ENCODE data around the gene ISCU.

Gene ISCU

DNA sequence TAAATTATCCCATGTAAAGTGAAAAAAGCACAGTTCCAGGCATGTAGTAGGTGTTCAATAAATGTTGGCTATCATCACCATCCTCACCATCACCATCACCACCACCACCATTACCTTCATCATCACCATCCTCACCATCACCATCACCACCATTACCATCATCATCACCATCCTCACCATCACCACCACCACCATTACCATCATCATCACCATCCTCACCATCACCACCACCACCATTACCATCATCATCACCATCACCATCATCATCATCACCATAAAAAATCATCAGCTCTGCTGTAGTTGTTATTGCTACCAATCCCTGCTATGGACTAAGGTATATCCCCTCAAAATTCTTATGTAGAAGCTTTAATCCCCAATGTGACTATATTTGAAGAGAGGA is 15.1 kb downstream of the ISCU start:
- H3K9ac ChIP-seq (ENCODE audit: low read length): no peak overlapping the region
- no peaks in the 10 kb centered on the region for H3K36me3 ChIP-seq (replicated peaks; ENCODE audit: low read depth, low read length)
- H3K27me3 ChIP-seq (ENCODE audit: low read depth, low read length): no peaks in the 10 kb centered on the region
- TF ChIP-seq, protein P1, sequence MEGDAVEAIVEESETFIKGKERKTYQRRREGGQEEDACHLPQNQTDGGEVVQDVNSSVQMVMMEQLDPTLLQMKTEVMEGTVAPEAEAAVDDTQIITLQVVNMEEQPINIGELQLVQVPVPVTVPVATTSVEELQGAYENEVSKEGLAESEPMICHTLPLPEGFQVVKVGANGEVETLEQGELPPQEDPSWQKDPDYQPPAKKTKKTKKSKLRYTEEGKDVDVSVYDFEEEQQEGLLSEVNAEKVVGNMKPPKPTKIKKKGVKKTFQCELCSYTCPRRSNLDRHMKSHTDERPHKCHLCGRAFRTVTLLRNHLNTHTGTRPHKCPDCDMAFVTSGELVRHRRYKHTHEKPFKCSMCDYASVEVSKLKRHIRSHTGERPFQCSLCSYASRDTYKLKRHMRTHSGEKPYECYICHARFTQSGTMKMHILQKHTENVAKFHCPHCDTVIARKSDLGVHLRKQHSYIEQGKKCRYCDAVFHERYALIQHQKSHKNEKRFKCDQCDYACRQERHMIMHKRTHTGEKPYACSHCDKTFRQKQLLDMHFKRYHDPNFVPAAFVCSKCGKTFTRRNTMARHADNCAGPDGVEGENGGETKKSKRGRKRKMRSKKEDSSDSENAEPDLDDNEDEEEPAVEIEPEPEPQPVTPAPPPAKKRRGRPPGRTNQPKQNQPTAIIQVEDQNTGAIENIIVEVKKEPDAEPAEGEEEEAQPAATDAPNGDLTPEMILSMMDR (IDR thresholded peaks at IDR 0.05; ENCODE audit: low read depth, low read length): no peak
- TF ChIP-seq EZH2phosphoT487 (IDR thresholded peaks at IDR 0.05; ENCODE audit: low read depth): no peak
- peaks cover 32% of the 10 kb centered on the region for H3K4me1 ChIP-seq (ENCODE audit: low read length)
- no peaks in the 10 kb centered on the region for H4K20me1 ChIP-seq (ENCODE audit: insufficient read depth, low read length)
- H3K4me2 ChIP-seq (ENCODE audit: low read length): no peak overlapping the region
- H3K9me3 ChIP-seq (ENCODE audit: insufficient read depth, low read length): no peaks in the 10 kb centered on the region
- H3K27ac ChIP-seq (ENCODE audit: low read length): no peak overlapping the region
- no peaks in the 10 kb centered on the region for H3K79me2 ChIP-seq (ENCODE audit: low read length)
- H3K4me3 ChIP-seq (ENCODE audit: low read length): no peak overlapping the region
- no peak overlapping the region for H2AFZ ChIP-seq (ENCODE audit: low read depth, low read length)

DNA sequence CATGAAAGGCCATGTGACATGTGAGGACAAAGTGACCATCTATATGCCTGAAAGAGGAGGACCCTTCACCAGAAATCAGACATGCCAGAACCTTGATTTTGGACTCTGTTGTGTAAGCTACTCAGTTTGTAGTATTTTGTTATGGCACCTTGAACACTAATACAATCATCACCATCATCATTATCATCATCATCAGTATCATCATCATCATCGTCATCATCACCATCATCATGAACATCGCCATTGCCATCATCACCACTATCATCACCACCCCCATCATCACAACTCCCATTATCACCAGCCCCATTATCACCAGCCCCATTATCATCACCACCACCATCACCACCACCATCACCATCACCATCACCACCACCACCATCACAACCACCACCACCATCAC is 15.9 kb downstream of the ISCU start:
- Histone ChIP-seq H3K9ac (ENCODE audit: low read length) (no peak overlapping the region), H3K4me1 (ENCODE audit: low read length) (peaks cover 23% of the 10 kb centered on the region), H3K36me3 (replicated peaks; ENCODE audit: low read depth, low read length) (no peaks in the 10 kb centered on the region), H3K79me2 (ENCODE audit: low read length) (no peaks in the 10 kb centered on the region), H3K27me3 (ENCODE audit: low read depth, low read length) (no peaks in the 10 kb centered on the region), H3K27ac (ENCODE audit: low read length) (no peak overlapping the region), H3K9me3 (ENCODE audit: insufficient read depth, low read length) (no peaks in the 10 kb centered on the region), H2AFZ (ENCODE audit: low read depth, low read length) (no peak overlapping the region), H4K20me1 (ENCODE audit: insufficient read depth, low read length) (no peaks in the 10 kb centered on the region), H3K4me2 (ENCODE audit: low read length) (no peak overlapping the region), H3K4me3 (ENCODE audit: low read length) (no peak overlapping the region)
- TF ChIP-seq EZH2phosphoT487 (IDR thresholded peaks at IDR 0.05; ENCODE audit: low read depth): no peak
- TF ChIP-seq, protein P1 (IDR thresholded peaks at IDR 0.05; ENCODE audit: low read depth, low read length): no peak

DNA sequence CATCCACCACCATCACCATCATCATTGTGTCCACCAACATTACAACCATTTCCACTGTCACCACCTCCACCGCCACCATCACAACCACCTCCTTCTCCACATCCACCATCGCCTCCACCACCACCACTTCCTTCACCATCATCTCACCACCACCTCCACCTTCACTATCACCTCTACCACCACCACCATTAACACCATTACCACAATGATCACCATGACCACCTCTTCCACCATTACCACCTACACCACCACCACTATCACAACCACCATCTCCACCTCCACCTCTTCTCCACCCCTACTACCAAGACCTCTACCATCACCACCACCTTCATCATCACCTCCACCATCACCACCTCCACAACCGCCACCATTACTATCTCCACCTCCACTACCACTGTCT is 16.4 kb downstream of the ISCU start:
- Histone ChIP-seq H3K4me2 (ENCODE audit: low read length) (no peak overlapping the region), H3K9me3 (ENCODE audit: insufficient read depth, low read length) (no peaks in the 10 kb centered on the region), H3K4me1 (ENCODE audit: low read length) (peaks cover 18% of the 10 kb centered on the region), H2AFZ (ENCODE audit: low read depth, low read length) (no peak overlapping the region), H3K27ac (ENCODE audit: low read length) (no peak overlapping the region), H3K4me3 (ENCODE audit: low read length) (no peak overlapping the region), H4K20me1 (ENCODE audit: insufficient read depth, low read length) (no peaks in the 10 kb centered on the region), H3K79me2 (ENCODE audit: low read length) (no peaks in the 10 kb centered on the region), H3K36me3 (replicated peaks; ENCODE audit: low read depth, low read length) (no peaks in the 10 kb centered on the region), H3K9ac (ENCODE audit: low read length) (no peak overlapping the region), H3K27me3 (ENCODE audit: low read depth, low read length) (no peaks in the 10 kb centered on the region)
- TF ChIP-seq EZH2phosphoT487 (IDR thresholded peaks at IDR 0.05; ENCODE audit: low read depth): no peak
- TF ChIP-seq, protein P1 (IDR thresholded peaks at IDR 0.05; ENCODE audit: low read depth, low read length): no peak

DNA sequence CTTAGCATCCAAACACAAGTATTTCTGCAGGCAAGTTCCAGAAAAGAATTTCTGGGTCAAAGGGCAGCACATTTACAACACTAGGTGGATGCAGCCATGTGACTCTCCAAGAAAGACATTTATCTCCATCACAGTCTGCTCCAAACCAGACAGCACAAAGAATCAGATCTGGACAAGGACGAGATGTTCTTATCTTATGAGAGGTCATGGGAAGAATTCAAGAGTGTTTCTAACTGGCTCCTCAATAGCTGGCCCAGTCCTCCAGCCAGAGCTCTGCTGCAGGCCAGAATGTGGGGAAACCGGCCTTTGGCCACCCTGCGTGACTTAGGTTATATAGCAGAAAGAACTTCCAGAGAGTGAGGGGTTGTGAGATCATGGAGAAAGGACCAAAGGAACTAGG is 18.1 kb downstream of the ISCU start:
- Histone ChIP-seq H3K79me2 (ENCODE audit: low read length) (no peaks in the 10 kb centered on the region), H3K4me2 (ENCODE audit: low read length) (no peak overlapping the region), H3K4me1 (ENCODE audit: low read length) (peaks cover 11% of the 10 kb centered on the region), H3K9ac (ENCODE audit: low read length) (no peak overlapping the region), H3K4me3 (ENCODE audit: low read length) (no peak overlapping the region), H4K20me1 (ENCODE audit: insufficient read depth, low read length) (no peaks in the 10 kb centered on the region), H2AFZ (ENCODE audit: low read depth, low read length) (no peak overlapping the region), H3K9me3 (ENCODE audit: insufficient read depth, low read length) (no peaks in the 10 kb centered on the region), H3K27me3 (ENCODE audit: low read depth, low read length) (peaks cover 9% of the 10 kb centered on the region), H3K27ac (ENCODE audit: low read length) (no peak overlapping the region), H3K36me3 (replicated peaks; ENCODE audit: low read depth, low read length) (no peaks in the 10 kb centered on the region)
- TF ChIP-seq, protein P1 (IDR thresholded peaks at IDR 0.05; ENCODE audit: low read depth, low read length): no peak
- no peak for TF ChIP-seq EZH2phosphoT487 (IDR thresholded peaks at IDR 0.05; ENCODE audit: low read depth)

Data from OCI-LY3 (cell line).